ENCODE measurements around the gene GNB1L.

The GNB1L gene

DNA sequence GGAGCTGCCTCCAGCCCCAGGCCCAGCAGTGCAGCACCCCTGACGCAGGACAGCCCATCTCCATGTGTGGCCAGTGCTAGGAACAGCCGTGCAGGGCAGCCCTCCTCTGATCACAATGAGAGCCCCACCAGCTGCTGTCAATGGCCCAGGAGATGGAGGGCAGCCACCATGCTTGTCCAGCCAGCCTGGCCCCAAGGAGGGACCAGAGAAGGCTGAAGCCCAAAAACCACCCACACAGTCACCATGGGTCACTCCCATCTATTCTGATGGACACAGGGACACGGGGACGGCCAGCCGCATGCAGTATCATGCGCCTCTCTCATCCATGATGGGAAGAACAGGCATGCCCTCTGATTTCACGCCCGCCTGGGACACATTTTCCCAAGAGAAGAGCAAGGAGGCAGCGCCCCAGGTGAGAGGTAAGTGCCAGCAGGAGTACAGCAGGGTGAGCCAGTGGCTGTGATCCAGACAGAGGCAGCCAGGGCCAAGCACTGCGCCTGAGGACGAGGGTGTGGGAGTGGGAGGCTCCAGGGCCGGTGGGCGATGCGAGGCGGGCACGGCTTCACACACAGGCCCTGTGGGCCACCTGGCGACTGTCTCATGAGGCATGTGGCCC is 33.6 kb upstream of the GNB1L start:
- Histone ChIP-seq H3K4me3 (ENCODE audit: low read length) (no peak overlapping the region), H4K20me1 (ENCODE audit: insufficient read depth, low read length) (no peaks in the 10 kb centered on the region)

DNA sequence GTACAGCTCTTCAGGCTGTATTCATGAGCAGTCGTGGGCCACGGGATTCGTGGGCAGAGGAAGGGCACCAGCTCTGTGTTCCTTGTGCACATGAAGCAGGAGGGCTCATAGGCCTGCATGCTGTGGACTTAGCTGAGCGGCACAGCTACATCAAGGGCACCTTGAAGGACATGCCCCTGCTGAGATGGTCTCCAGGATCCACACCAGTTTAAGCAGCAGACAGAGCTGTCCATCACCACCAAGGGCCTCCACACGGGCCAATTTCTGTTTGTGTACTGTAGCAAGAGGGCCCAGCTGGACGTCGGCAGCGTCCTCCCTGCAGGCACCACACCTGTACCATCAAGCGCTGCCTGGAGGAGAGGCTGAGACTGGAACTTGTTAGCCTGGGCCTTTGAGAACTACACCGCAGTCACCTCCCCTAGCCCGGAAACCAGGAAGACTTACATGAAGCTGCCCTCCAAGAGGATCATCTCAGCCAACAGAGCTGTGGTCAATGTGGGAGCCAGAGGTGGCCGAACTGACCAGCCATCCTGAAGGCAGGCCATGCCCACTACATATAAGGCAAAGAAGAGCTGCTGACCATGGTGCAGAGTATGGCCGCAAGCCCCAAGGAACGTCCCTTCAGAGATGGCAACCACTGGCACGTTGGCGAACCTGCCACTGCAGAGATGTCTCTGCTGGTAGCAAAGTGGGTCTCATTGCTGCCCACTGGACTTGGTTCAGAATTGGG is 32.7 kb upstream of the GNB1L start:
- Histone ChIP-seq H3K27me3 (replicated peaks; ENCODE audit: insufficient read depth, low read length) (no peaks in the 10 kb centered on the region), H3K4me2 (ENCODE audit: low read depth, low read length) (no peak overlapping the region), H3K36me3 (replicated peaks; ENCODE audit: insufficient read depth, low read length) (no peaks in the 10 kb centered on the region), H3K79me2 (ENCODE audit: low read length) (no peaks in the 10 kb centered on the region), H4K20me1 (ENCODE audit: insufficient read depth, low read length) (no peaks in the 10 kb centered on the region), H2AFZ (ENCODE audit: low read length) (no peak overlapping the region), H3F3A (ENCODE audit: insufficient read depth, low read length) (peaks cover 13% of the 10 kb centered on the region), H3K9ac (ENCODE audit: low read length) (no peak overlapping the region), H3K4me1 (ENCODE audit: low read length) (peaks cover 20% of the 10 kb centered on the region), H3K9me3 (replicated peaks; ENCODE audit: insufficient read depth, low read length) (no peaks in the 10 kb centered on the region), H3K9me2 (replicated peaks; ENCODE audit: insufficient read depth, low read length) (no peaks in the 10 kb centered on the region), H3K4me3 (ENCODE audit: low read length) (no peak overlapping the region), H3K27ac (ENCODE audit: low read length) (no peak overlapping the region)
- no peak for DNase-seq
- no peak for TF ChIP-seq EZH2phosphoT487 (IDR thresholded peaks at IDR 0.05; ENCODE audit: low read length)
- TF ChIP-seq CTCF (IDR thresholded peaks at IDR 0.05; ENCODE audit: low read length), result no peak
- no peak for TF ChIP-seq EZH2 (optimal IDR thresholded peaks at IDR 0.05; ENCODE audit: low read depth, low read length)

More for the DNA sequence above, 33.6 kb upstream of the GNB1L start:
- Histone ChIP-seq H3K36me3 (replicated peaks; ENCODE audit: insufficient read depth, low read length) (no peaks in the 10 kb centered on the region), H3K4me1 (ENCODE audit: low read length) (peaks cover 26% of the 10 kb centered on the region), H3K9ac (ENCODE audit: low read length) (no peak overlapping the region), H3K9me3 (replicated peaks; ENCODE audit: insufficient read depth, low read length) (no peaks in the 10 kb centered on the region), H3F3A (ENCODE audit: insufficient read depth, low read length) (peaks cover 17% of the 10 kb centered on the region), H2AFZ (ENCODE audit: low read length) (no peak overlapping the region), H3K9me2 (replicated peaks; ENCODE audit: insufficient read depth, low read length) (no peaks in the 10 kb centered on the region), H3K27ac (ENCODE audit: low read length) (no peak overlapping the region), H3K27me3 (replicated peaks; ENCODE audit: insufficient read depth, low read length) (no peaks in the 10 kb centered on the region), H3K4me2 (ENCODE audit: low read depth, low read length) (no peak overlapping the region), H3K79me2 (ENCODE audit: low read length) (no peaks in the 10 kb centered on the region)
- TF ChIP-seq EZH2 (optimal IDR thresholded peaks at IDR 0.05; ENCODE audit: low read depth, low read length) (no peak), CTCF (IDR thresholded peaks at IDR 0.05; ENCODE audit: low read length) (no peak), EZH2phosphoT487 (IDR thresholded peaks at IDR 0.05; ENCODE audit: low read length) (no peak)
- DNase-seq, result no peak

DNA sequence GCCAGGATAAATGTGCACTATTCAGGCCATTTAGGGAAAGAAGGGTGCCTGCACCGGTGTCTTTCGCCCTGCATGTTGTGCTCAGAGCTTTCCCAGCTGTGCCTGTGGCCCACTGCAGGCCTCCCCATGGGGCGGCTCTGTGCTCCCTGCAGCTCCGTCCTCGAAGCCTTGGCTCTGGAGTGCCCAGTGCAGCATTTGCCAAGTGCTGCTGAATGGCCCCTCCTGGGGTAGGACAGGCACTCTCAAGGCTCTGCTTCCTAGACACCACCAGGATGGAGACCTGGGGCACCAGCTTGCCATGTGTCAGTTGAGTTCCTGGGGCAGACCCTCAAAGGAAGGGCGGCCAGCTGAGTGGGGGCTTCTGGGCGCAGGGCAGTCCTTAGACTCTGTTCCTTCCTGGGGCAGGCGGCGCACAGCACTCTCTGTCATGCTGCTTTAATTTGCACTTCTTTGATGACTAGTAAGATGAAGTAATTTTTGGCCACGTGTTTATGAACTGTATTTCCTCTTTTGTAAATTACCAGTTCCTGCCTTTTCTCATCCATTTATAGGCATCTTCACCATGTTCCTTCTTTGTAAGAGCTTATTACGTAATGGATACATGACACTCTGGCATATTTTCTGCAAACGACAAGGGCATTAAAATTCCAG is 32.1 kb upstream of the GNB1L start:
- H3K27ac ChIP-seq (ENCODE audit: low read length), result no peak overlapping the region
- TF ChIP-seq EZH2 (optimal IDR thresholded peaks at IDR 0.05; ENCODE audit: low read depth, low read length) (no peak), EZH2phosphoT487 (IDR thresholded peaks at IDR 0.05; ENCODE audit: low read length) (no peak), CTCF (IDR thresholded peaks at IDR 0.05; ENCODE audit: low read length) (no peak)
- no peak overlapping the region for H3K4me2 ChIP-seq (ENCODE audit: low read depth, low read length)
- DNase-seq, result no peak
- peaks cover 13% of the 10 kb centered on the region for H3K4me1 ChIP-seq (ENCODE audit: low read length)
- H3K9me3 ChIP-seq (replicated peaks; ENCODE audit: insufficient read depth, low read length), result no peaks in the 10 kb centered on the region
- no peak overlapping the region for H2AFZ ChIP-seq (ENCODE audit: low read length)
- H3K9me2 ChIP-seq (replicated peaks; ENCODE audit: insufficient read depth, low read length), result no peaks in the 10 kb centered on the region
- H3K36me3 ChIP-seq (replicated peaks; ENCODE audit: insufficient read depth, low read length), result no peaks in the 10 kb centered on the region
- H3K9ac ChIP-seq (ENCODE audit: low read length), result no peak overlapping the region
- H3K79me2 ChIP-seq (ENCODE audit: low read length), result no peaks in the 10 kb centered on the region
- peaks cover 6% of the 10 kb centered on the region for H3F3A ChIP-seq (ENCODE audit: insufficient read depth, low read length)
- H4K20me1 ChIP-seq (ENCODE audit: insufficient read depth, low read length), result no peaks in the 10 kb centered on the region
- no peak overlapping the region for H3K4me3 ChIP-seq (ENCODE audit: low read length)
- no peaks in the 10 kb centered on the region for H3K27me3 ChIP-seq (replicated peaks; ENCODE audit: insufficient read depth, low read length)
